K562 (cell line): ENCODE data around the gene RNF180. TPM values are rescaled to one million over a fixed set of nuclear protein-coding genes. Genes with fewer than 3 reads are reported as not detected.

Experiments
- ATAC-seq: fragments of 200-7000 bp; cut with Tn5 transposase; 3 replicates; pipeline ENCODE4 v1.9.1; 2020; ENCODE audit warnings: moderate library complexity
- Bru-seq: library from RNA; stranded (reverse); fragments of 400-500 nt; gene quantifications from one replicate; lab custom pipeline; 2021; lab: Mats Ljungman, UMichigan
- BruChase-seq, 2 experiments: library from RNA; stranded (reverse); fragments of 400-500 nt; gene quantifications; one replicate each; lab custom pipeline; 2021; lab: Mats Ljungman, UMichigan
- BruUV-seq: library from RNA; stranded (reverse); fragments of 400-500 nt; replicated peaks from 2 replicates; lab custom pipeline; 2021; lab: Mats Ljungman, UMichigan
- CTCF ChIA-PET: fragments of 300-600 bp; formaldehyde crosslinking; extraction: SDS; loops from one replicate; lab custom pipeline; 2021; ENCODE audit warnings: low intra/inter-chr PET ratio; lab: Yijun Ruan, JAX
- POLR2A ChIA-PET: fragments of 300-600, 350-650 bp; sonication (Branson Sonifier 250); formaldehyde crosslinking; extraction: SDS; loops from one replicate; lab custom pipeline; 2021; ENCODE audit warnings: antibody characterized with exemption, inconsistent platforms; lab: Yijun Ruan, JAX
- DNase-seq, 4 experiments: peaks; one replicate each; pipeline versions ENCODE4 v3.0.0 to v3.0.0-alpha.2; 2011 to 2018; ENCODE audit warnings: low spot score in 3 of 4, mixed read lengths in 3 of 4; ENCODE audit errors: extremely low read depth in 1 of 4
- FAIRE-seq: peaks from 2 replicates; lab custom pipeline; 2011; peaks lifted over from hg19 to GRCh38; lab: Jason Lieb, UNC
- H2AFZ ChIP-seq: 2 replicates; pipeline ENCODE4 v1.6.0; 2011; ENCODE audit warnings: low read depth, low read length, control low read depth, inconsistent platforms
- H3K27ac ChIP-seq: fragments of 200-600 bp; 3 replicates; pipeline ENCODE4 v1.8.0; 2011; ENCODE audit warnings: low read depth, mild to moderate bottlenecking, control low read depth, inconsistent platforms, low read length, moderate library complexity, mixed read lengths; ENCODE audit errors: extremely low read depth
- H3K27me3 ChIP-seq, 2 experiments: fragments of 300-600 bp in 1 of 2; 2 replicates in 1 of 2; 3 replicates in 1 of 2; pipeline versions ENCODE4 v1.6.0 to v1.8.0; 2011; ENCODE audit warnings: inconsistent platforms in 2 of 2, low read length in 2 of 2, mild to moderate bottlenecking in 1 of 2, mixed read lengths in 1 of 2, moderate library complexity in 1 of 2; ENCODE audit not compliant: control insufficient read depth in 2 of 2, insufficient read depth in 2 of 2
- H3K36me3 ChIP-seq: fragments of 300-600 bp; 3 replicates; pipeline ENCODE4 v1.8.0; 2011; ENCODE audit warnings: mild to moderate bottlenecking, low read length, inconsistent platforms; ENCODE audit not compliant: control insufficient read depth, insufficient read depth
- H3K4me1 ChIP-seq, 2 experiments: fragments of 200-600 bp in 1 of 2; replicated peaks in 1 of 2; 2 replicates in 1 of 2; 3 replicates in 1 of 2; pipeline versions ENCODE4 v1.5.1 to v1.8.0; 2011; ENCODE audit warnings: inconsistent platforms in 2 of 2, low read length in 2 of 2, mild to moderate bottlenecking in 1 of 2, mixed read lengths in 1 of 2, moderate library complexity in 1 of 2; ENCODE audit not compliant: control insufficient read depth in 2 of 2, insufficient read depth in 2 of 2
- H3K4me2 ChIP-seq: 2 replicates; pipeline ENCODE4 v1.6.1; 2011; ENCODE audit warnings: low read length, control low read depth, inconsistent platforms, mixed read lengths; ENCODE audit not compliant: insufficient read depth
- H3K4me3 ChIP-seq: fragments of 200-600 bp; sonication (generic), shearing (Covaris generic); 2 replicates; pipeline ENCODE4 v1.5.1; 2016; ENCODE audit warnings: control low read depth, inconsistent platforms
- H3K79me2 ChIP-seq: fragments of 200-600 bp; 3 replicates; pipeline ENCODE4 v1.8.0; 2011; ENCODE audit warnings: low read length, inconsistent platforms; ENCODE audit not compliant: control insufficient read depth, insufficient read depth
- H3K9ac ChIP-seq, 2 experiments: 2 replicates each; pipeline versions ENCODE4 v1.6.0 to v1.6.1; 2011; ENCODE audit warnings: low read depth in 2 of 2, low read length in 2 of 2, control low read depth in 1 of 2, inconsistent platforms in 1 of 2, mild to moderate bottlenecking in 1 of 2, mixed read lengths in 1 of 2; ENCODE audit not compliant: insufficient read depth in 1 of 2
- H3K9me1 ChIP-seq: one replicate; pipeline ENCODE4 v1.6.0; 2011; ENCODE audit warnings: inconsistent platforms, mild to moderate bottlenecking, low read length, moderate library complexity; ENCODE audit not compliant: control insufficient read depth, insufficient read depth
- H3K9me3 ChIP-seq: replicated peaks from 2 replicates; pipeline ENCODE4 v1.5.1; 2011; ENCODE audit warnings: low read depth, low read length, inconsistent platforms; ENCODE audit not compliant: control insufficient read depth, insufficient read depth
- H4K20me1 ChIP-seq: replicated peaks from 2 replicates; pipeline ENCODE4 v1.6.1; 2011; ENCODE audit warnings: low read length, inconsistent platforms, mixed read lengths; ENCODE audit not compliant: control insufficient read depth, insufficient read depth
- BRD9 ChIP-seq: fragments of 450-650 bp; IDR thresholded peaks from 2 replicates; pipeline ENCODE4 v1.6.1; 2018; ENCODE audit warnings: low read depth; ENCODE audit not compliant: partially characterized antibody
- CBX2 ChIP-seq: fragments of 200-600 bp; sonication (generic); IDR thresholded peaks from one replicate; pipeline ENCODE4 v1.6.1; 2012; ENCODE audit warnings: mild to moderate bottlenecking, low read length, inconsistent platforms; ENCODE audit not compliant: insufficient read depth, poor library complexity, severe bottlenecking
- CGGBP1 ChIP-seq: fragments of 250-450 bp; sonication (Bioruptor Pico); IDR thresholded peaks from 2 replicates; pipeline ENCODE4 v1.9.0; 2021; ENCODE audit warnings: mild to moderate bottlenecking
- FOSL1 ChIP-seq: fragments of 200-800 bp; sonication (Bioruptor generic); conservative IDR thresholded peaks from 2 replicates; pipeline ENCODE4 v1.6.1; 2016; ENCODE audit warnings: missing genetic modification characterization, missing compliant biosample characterization
- HCFC1 ChIP-seq: IDR thresholded peaks from 2 replicates; pipeline ENCODE4 v1.6.1; 2012; ENCODE audit warnings: low read depth, low read length, improper control_type of control experiment
- RBFOX2 ChIP-seq: fragments of 200-400 bp; formaldehyde crosslinking; IDR thresholded peaks from 2 replicates; pipeline ENCODE4 v1.6.1; 2017; ENCODE audit warnings: low read depth, mild to moderate bottlenecking, low read length, moderate library complexity
- RFX5 ChIP-seq: IDR thresholded peaks from 2 replicates; pipeline ENCODE4 v1.6.1; 2011; ENCODE audit warnings: low read depth, mild to moderate bottlenecking, improper control_type of control experiment, low read length
- TGIF2 ChIP-seq: sonication (generic); formaldehyde crosslinking; IDR thresholded peaks from 2 replicates; pipeline ENCODE4 v1.8.1; 2022; ENCODE audit warnings: mild to moderate bottlenecking, missing genetic modification reagents, moderate library complexity
- TRIM25 ChIP-seq: fragments of 450-650 bp; IDR thresholded peaks from 2 replicates; pipeline ENCODE4 v1.7.0; 2016; ENCODE audit warnings: borderline replicate concordance
- ZBTB5 ChIP-seq: fragments of 450-650 bp; IDR thresholded peaks from 2 replicates; pipeline ENCODE4 v1.6.1; 2017; ENCODE audit warnings: antibody characterized with exemption
- ZFP1 ChIP-seq: fragments of 450-650 bp; formaldehyde crosslinking; IDR thresholded peaks from 2 replicates; pipeline ENCODE4 v1.4.0; 2020; ENCODE audit warnings: mild to moderate bottlenecking, mixed read lengths
- ZFP30 ChIP-seq: fragments of 250-450 bp; sonication (Bioruptor Pico); IDR thresholded peaks from 2 replicates; pipeline ENCODE4 v1.8.0; 2022; ENCODE audit warnings: moderate library complexity, mild to moderate bottlenecking, inconsistent platforms, borderline replicate concordance
- ZNF12 ChIP-seq: sonication (generic); formaldehyde crosslinking; IDR thresholded peaks from 2 replicates; pipeline ENCODE4 v1.4.0; 2020; ENCODE audit warnings: mild to moderate bottlenecking, missing genetic modification reagents
- ZNF431 ChIP-seq: sonication (generic); formaldehyde crosslinking; IDR thresholded peaks from 2 replicates; pipeline ENCODE4 v1.8.0; 2022; ENCODE audit warnings: mild to moderate bottlenecking, missing genetic modification reagents
- ZNF79 ChIP-seq: fragments of 250-450 bp; sonication (Bioruptor Pico); IDR thresholded peaks from 2 replicates; pipeline ENCODE4 v1.4.0; 2020; ENCODE audit warnings: low read depth, mild to moderate bottlenecking, moderate library complexity
- WGBS: fragments of 100-300 bp; shearing (Covaris generic); methylation state at CpG from one replicate; pipeline ENCODE4 v1.1.6; 2016; ENCODE audit warnings: low coverage, mixed read lengths; ENCODE audit not compliant: insufficient coverage; ENCODE audit errors: missing lambda C conversion rate; 5-methylcytosine and 5-hydroxymethylcytosine counted together
- in situ Hi-C: fragments of 300-500 bp; cut with MboI; formaldehyde crosslinking; loops from 4 replicates; pipeline ENCODE4 v1.15.0; 2018; ENCODE audit warnings: inconsistent platforms, mixed read lengths
- intact Hi-C: fragments of 100-400 bp; cut with micrococcal nuclease; formaldehyde crosslinking; loops from 2 replicates; pipeline ENCODE4 v1.14.2; 2022
- long read RNA-seq, 3 experiments: library from polyadenylated mRNA in 2 of 3; library from RNA in 1 of 3; unstranded in 2 of 3; stranded (forward) in 1 of 3; transcript quantifications; one replicate each; pipeline ENCODE4 v2.0.0, GENCODE V29; 2019 to 2022
- polyA minus RNA-seq, 3 experiments: library from RNA; depleted of rRNA, polyadenylated mRNA; stranded (reverse); fragments of >200 nt; gene quantifications; 2 replicates each; pipeline ENCODE4 v1.2.3, GENCODE V29; 2011
- polyA plus RNA-seq, 8 experiments: library from polyadenylated mRNA; depleted of rRNA in 4 of 8; stranded (reverse) in 5 of 8; unstranded in 3 of 8; fragments of >200 nt; fragmentation: Nextera tagmentation in 2 of 8; fragmentation: Illumina TruSeq in 1 of 8; extraction: Ambion mirVana in 2 of 8; extraction: Trizol in 1 of 8; gene quantifications; 2 replicates each; pipeline versions ENCODE4 v1.2.1 to v1.2.3, GENCODE V29; 2011 to 2014; ENCODE audit warnings: inconsistent platforms in 1 of 8, missing spikeins in 1 of 8
- total RNA-seq, 7 experiments: library from RNA; depleted of rRNA in 6 of 7; stranded (reverse); fragments of >200 nt in 6 of 7; fragmentation: Illumina TruSeq in 2 of 7; extraction: Trizol in 2 of 7; gene quantifications; 2 replicates each; pipeline versions ENCODE4 v1.2.1 to v1.2.3, GENCODE V29; 2011 to 2021; ENCODE audit warnings: low replicate concordance in 1 of 7

Gene RNF180
- total RNA-seq (2011; cell fraction: chromatin; rRNA removed; ENCODE audit: low replicate concordance) = not detected in 2 replicates
- not detected in 2 replicates for total RNA-seq (2011; cell fraction: nucleolus; rRNA removed)
- not detected in 2 replicates for total RNA-seq (2011; cell fraction: nucleoplasm; rRNA removed)
- total RNA-seq (2014; rRNA removed) = 0.05 TPM in 1 of 2 replicates, not detected in the other
- total RNA-seq (2014; rRNA removed; fragmentation: Illumina TruSeq; extraction: Trizol) = not detected in 2 replicates
- total RNA-seq (2015; rRNA removed; fragmentation: Illumina TruSeq; extraction: Trizol) = not detected in 2 replicates
- not detected in 2 replicates for total RNA-seq (2021)
- polyA plus RNA-seq (2011; rRNA removed) = not detected in 2 replicates
- polyA plus RNA-seq (2011; cell fraction: cytosol; rRNA removed) = not detected in 2 replicates
- not detected in 2 replicates for polyA plus RNA-seq (2011; cell fraction: nucleus; rRNA removed)
- not detected in 2 replicates for polyA plus RNA-seq (2012)
- not detected in 2 replicates for polyA plus RNA-seq (2014; fragmentation: Illumina TruSeq; extraction: Trizol)
- polyA plus RNA-seq (2014; fragmentation: Nextera tagmentation; extraction: Ambion mirVana) = not detected
- polyA plus RNA-seq (2014; rRNA removed) = not detected in 2 replicates
- not detected in 2 replicates for polyA minus RNA-seq (2011; rRNA and poly(A)+ RNA removed)
- not detected in 2 replicates for polyA minus RNA-seq (2011; cell fraction: cytosol; rRNA and poly(A)+ RNA removed)
- polyA minus RNA-seq (2011; cell fraction: nucleus; rRNA and poly(A)+ RNA removed) = not detected in 2 replicates
- Bru-seq, nascent RNA = percentile 5 among the genes with signal in this experiment
- percentile 3 among the genes with signal in this experiment for BruChase-seq, experiment 1, labeled RNA remaining after a 2-hour chase
- BruChase-seq, experiment 2, labeled RNA remaining after a 6-hour chase = percentile 6 among the genes with signal in this experiment
- long read RNA-seq, experiment 1 = 0 reads
- long read RNA-seq, experiment 2 = 0 reads
- long read RNA-seq, experiment 3 = 0 reads

GRCh38 chr5:64165500-64166200 is at the start of gene RNF180:
RNF180 (plus strand) TSS chr5:64165843; CDS start chr5:64200808, 34,965 bp downstream.
- Histone ChIP-seq H3K9me1 (no peaks in the 10 kb centered on the region), H3K27ac (no peak within 1 kb of the TSS), H3K4me2 (no peak within 1 kb of the TSS), H3K79me2 (no peaks in the 10 kb centered on the region), H2AFZ (no peak within 1 kb of the TSS), H3K9me3 (no peaks in the 10 kb centered on the region), H3K27me3 (peaks cover 0 to 15% of the 10 kb centered on the region in 2 experiments; a peak in 2 of 5 replicates), H4K20me1 (no peaks in the 10 kb centered on the region), H3K36me3 (no peaks in the 10 kb centered on the region), H3K4me3 (no peak within 1 kb of the TSS), H3K9ac (no peak within 1 kb of the TSS), H3K4me1 (peaks cover 0 to 7% of the 10 kb centered on the region in 2 experiments; a peak in 2 of 5 replicates)
- intact Hi-C loops (no loop called here), in situ Hi-C loops (no loop called here)
- ATAC-seq = no peak
- no TSS peak for BruUV-seq
- WGBS = 5% methylated on average over 34 of the region's 88 CpGs
- FAIRE-seq = no peak
- POLR2A ChIA-PET = no interaction called here
- no peak for DNase-seq
- CTCF ChIA-PET = interaction anchor here (0.6 kb wide), 1 partner anchor 926 kb away, joined by 4 read pairs; no protein-coding TSS in a partner anchor
- no peak for TF ChIP-seq ZBTB5
- TF ChIP-seq ZNF79 (CRISPR knock-in tag) = no peak
- no peak for TF ChIP-seq HCFC1
- no peak for TF ChIP-seq ZNF431
- no peak for TF ChIP-seq ZNF12 (CRISPR knock-in tag)
- TF ChIP-seq TGIF2 (CRISPR knock-in tag) = no peak
- TF ChIP-seq CGGBP1 = no peak
- TF ChIP-seq CBX2 = no peak
- TF ChIP-seq ZFP1 (CRISPR knock-in tag) = no peak
- no peak for TF ChIP-seq BRD9
- TF ChIP-seq FOSL1 (tag) = no peak
- TF ChIP-seq ZFP30 (CRISPR knock-in tag) = no peak
- no peak for TF ChIP-seq RBFOX2
- no peak for TF ChIP-seq RFX5
- TF ChIP-seq TRIM25 = no peak
